Activated CD8-positive, alpha-beta memory T cell treated with anti-CD3 and anti-CD28 coated beads for 48 hours (primary cell): Measurements from ENCODE around the gene TGFB1I1.

Source experiments
- DNase-seq, 3 experiments: peaks; one replicate each; pipeline ENCODE4 v3.0.0-alpha.2; 2020; ENCODE audit warnings: low read depth in 2 of 3, low spot score in 2 of 3

TGFB1I1 gene

DNA sequence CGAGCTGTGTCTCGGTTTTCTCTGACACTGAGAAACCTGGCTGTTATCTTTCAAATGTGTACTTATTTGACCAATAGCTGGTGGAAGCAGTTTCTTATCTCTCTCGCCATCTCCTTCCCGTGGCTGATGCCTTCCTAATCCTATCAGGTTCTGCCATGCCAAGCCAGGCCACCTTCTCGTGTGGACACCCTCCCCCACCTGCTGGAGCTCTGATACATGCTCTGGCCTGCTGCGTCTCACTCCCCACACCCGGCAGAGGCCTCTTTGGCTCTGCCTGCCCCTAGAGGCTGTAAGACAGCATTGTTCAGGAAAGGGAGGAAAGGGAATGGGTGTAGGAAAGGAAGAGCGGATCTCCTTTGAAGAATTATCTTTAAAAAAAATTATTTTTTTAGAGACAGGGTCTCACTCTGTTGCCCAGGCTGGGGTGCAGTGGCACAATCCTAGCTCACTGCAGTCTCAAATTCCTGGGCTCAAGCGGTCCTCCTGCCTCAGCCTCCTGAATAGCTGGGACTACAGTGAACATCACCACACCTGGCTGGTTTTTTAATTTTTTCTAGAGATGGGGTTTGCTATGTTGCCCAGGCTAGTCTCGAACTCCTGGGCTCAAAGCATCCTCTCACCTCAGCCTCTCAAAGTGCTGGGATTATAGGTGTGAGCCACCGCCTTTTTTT is 20.1 kb upstream of the TGFB1I1 start:
- DNase-seq: no peak

- DNase-seq: no peak
These were observed 19.3 kb upstream of the TGFB1I1 start for GRCh38 chr16:31452631-31453106.

- no peak for DNase-seq
These were observed 18.4 kb upstream of the TGFB1I1 start for GRCh38 chr16:31453255-31454204.

DNA sequence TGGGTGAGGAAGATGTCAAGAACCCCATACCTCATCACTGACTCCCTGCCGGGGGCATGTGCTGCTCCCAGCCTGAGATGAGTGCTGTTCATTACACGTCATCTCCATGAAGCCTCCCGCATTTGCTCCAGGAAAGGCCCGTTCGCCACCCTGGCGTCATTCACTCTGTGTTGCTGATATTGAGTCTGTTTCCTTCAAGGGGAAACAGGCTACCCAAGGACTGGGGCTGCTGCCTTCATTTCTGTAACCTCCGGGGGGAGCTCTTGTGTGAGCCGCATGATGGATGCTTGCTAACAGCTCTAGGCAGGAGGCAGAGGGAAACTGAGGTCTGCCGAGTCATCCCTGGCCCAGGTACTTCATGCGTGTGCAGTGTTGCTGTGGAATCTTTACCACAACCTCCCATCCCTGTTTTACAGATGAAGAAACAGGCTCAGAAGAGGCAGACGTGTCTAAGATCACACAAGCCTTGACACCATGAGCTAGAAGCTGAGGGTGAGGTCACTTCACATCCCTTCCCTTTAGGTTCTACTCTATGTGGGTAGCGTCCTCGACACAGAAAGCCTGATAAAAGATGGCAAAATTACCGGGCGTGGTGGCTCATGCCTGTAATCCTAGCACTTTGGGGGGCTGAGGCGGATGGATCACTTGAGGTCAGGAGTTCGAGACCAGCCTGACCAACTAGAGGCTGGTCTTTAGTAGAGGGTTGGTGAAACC is 16.2 kb upstream of the TGFB1I1 start:
- DNase-seq: no peak

DNA sequence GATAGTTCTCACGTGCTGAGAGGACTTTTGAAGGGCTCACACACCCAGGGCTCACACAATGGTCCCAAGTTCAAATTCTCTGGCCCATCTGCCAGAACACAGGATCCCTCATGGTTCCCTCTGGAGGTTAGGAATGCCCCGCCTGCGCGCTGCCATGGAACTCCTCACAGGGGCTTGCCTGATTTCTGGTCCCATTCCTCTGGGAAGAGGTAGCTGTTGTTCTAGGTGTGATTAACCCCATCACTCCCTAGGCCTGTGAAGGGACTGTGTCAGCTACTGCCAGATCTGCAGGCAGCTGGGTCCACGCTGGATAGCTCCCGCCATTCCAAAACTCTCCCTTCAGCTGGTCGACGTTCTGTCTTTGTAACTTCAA is 15.0 kb upstream of the TGFB1I1 start:
- no peak for DNase-seq

DNA sequence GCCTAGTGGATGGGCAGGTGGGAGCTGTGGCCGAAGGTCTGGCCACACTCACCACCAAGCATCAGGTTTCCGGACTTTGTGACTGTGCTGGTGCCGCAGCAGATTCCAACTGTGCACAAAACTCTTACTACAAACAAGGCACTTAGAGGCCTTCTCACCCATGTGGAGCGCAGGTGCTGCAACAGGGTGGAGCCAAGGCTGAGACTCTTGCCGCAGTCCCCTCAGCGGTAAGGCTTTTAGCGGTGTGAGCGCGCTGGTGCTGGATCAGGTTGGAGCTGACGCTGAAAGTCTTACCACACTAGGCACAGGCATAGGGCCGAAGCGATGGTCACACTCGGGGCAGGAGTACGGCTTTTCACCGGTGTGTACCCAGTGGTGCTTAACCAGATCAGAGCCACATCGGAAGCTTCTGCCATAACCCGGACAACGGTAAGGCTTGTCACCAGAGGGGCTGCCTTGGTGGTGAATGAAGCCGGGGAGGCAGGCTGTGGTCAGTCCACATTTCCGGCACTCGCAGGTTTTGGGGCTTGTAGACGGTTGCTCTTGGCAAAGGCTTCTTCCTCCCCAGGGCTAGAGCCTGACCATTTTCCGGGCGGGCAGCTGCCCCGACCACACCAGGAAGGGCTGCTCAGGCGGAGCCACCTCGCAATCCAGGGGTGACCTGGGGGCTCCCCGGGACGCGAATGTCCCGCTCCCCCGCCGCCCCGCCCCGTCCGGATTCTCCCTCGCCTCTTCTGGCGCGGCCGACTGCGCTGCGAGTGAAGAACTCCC is 13.7 kb upstream of the TGFB1I1 start:
- DNase-seq: peak in 2 of 3 experiments; percentile 27 to 32

GRCh38 chr16:31458844-31459686 is 12.9 kb upstream of the TGFB1I1 start, which contains the start of gene ARMC5:
Gene ARMC5 (plus strand): TSS chr16:31459501. CDS start chr16:31459525, 24 bp downstream.
- DNase-seq: peak; percentile 86 to 89 (median 89)

- peak; percentile 98 to 99 (median 98) for DNase-seq
These were observed 12.0 kb upstream of the TGFB1I1 start for GRCh38 chr16:31459687-31460581.

- DNase-seq: no peak
These were observed 11.4 kb upstream of the TGFB1I1 start for GRCh38 chr16:31460582-31461002.

GRCh38 chr16:31461201-31461920 is 10.6 kb upstream of the TGFB1I1 start:
- no peak for DNase-seq

GRCh38 chr16:31461921-31462804 is 9.8 kb upstream of the TGFB1I1 start:
- no peak for DNase-seq

DNA sequence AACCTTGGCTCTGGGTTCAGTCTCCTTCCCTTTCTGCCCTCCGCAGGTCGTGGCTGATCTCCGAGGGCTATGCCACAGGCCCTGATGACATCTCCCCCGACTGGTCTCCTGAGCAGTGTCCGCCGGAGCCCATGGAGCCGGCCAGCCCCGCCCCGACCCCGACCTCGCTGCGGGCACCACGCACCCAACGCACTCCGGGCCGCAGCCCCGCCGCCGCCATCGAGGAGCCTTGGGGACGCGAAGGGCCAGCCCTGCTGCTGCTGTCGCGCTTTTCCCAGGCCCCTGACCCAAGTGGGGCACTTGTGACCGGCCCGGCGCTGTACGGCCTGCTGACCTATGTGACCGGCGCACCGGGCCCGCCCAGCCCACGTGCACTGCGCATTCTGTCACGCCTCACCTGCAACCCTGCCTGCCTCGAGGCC is 7.6 kb upstream of the TGFB1I1 start:
- no peak for DNase-seq

GRCh38 chr16:31464781-31465260 is 7.1 kb upstream of the TGFB1I1 start:
- no peak for DNase-seq

DNA sequence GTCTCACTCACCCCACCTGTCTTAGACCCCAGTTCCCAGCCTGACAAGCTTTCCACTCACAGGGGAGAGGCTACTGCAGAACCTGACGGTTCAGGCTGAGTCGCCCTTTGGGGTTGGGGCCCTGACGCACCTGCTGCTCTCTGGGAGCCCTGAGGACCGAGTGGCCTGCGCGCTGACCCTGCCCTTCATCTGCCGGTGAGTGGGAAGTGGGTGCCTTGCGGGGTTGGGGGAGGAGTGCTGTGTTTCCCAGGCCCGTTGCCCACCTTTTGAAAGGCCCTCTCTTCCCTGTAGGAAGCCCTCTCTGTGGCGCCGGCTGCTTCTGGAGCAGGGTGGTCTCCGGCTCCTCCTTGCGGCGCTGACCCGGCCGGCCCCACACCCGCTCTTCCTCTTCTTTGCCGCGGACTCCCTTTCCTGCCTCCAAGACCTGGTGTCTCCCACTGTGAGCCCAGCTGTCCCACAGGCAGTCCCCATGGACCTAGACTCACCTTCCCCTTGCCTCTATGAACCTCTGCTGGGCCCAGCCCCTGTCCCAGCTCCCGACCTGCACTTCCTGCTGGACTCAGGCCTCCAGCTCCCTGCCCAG is 6.1 kb upstream of the TGFB1I1 start:
- no peak for DNase-seq

DNA sequence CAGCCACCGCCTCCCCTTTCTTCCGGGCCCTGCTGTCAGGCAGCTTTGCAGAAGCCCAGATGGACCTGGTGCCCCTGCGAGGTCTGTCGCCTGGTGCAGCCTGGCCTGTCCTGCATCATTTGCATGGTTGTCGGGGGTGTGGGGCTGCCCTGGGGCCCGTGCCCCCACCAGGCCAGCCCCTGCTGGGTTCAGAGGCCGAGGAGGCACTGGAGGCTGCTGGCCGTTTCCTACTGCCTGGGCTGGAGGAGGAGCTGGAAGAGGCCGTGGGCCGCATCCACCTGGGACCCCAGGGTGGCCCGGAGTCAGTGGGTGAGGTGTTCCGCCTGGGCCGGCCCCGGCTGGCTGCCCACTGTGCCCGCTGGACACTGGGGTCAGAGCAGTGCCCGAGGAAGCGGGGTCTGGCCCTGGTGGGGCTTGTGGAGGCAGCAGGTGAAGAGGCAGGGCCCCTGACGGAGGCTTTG is 5.5 kb upstream of the TGFB1I1 start:
- DNase-seq: no peak

- no peak for DNase-seq
These were observed 4.7 kb upstream of the TGFB1I1 start for GRCh38 chr16:31467151-31467773.
